GM21786 (cell line): Measurements from ENCODE around the gene LRRC26.

Experiments
- ATAC-seq: cut with Tn5 transposase; IDR thresholded peaks from one replicate; pipeline ENCODE4 v1.9.1; 2021; ENCODE audit not compliant: unreplicated experiment

Gene LRRC26

GRCh38 chr9:137169896-137170358 lies at the start of gene LRRC26:
TSS of gene LRRC26 (minus strand) at chr9:137170051. CDS start at chr9:137169943, 108 bp downstream.
- ATAC-seq: no peak

- no peak for ATAC-seq
Measured at GRCh38 chr9:137218754-137219271, 49.0 kb upstream of the LRRC26 start.

GRCh38 chr9:137218212-137218753 lies 48.4 kb upstream of the LRRC26 start:
- ATAC-seq: no peak

GRCh38 chr9:137217276-137218211 lies 47.7 kb upstream of the LRRC26 start:
- ATAC-seq: no peak

GRCh38 chr9:137216188-137216965 lies 46.5 kb upstream of the LRRC26 start:
- ATAC-seq: no peak

GRCh38 chr9:137215196-137215986 lies 45.5 kb upstream of the LRRC26 start:
- no peak for ATAC-seq

GRCh38 chr9:137214620-137215019 lies 44.8 kb upstream of the LRRC26 start:
- ATAC-seq: no peak

GRCh38 chr9:137213160-137214060 lies 43.6 kb upstream of the LRRC26 start:
- ATAC-seq: no peak

GRCh38 chr9:137212520-137212919 lies 42.7 kb upstream of the LRRC26 start:
- no peak for ATAC-seq

GRCh38 chr9:137211532-137211931 lies 41.7 kb upstream of the LRRC26 start:
- no peak for ATAC-seq

GRCh38 chr9:137206602-137207001 lies 36.8 kb upstream of the LRRC26 start:
- ATAC-seq: no peak

- no peak for ATAC-seq
Measured at GRCh38 chr9:137205126-137206069, 35.5 kb upstream of the LRRC26 start, which contains the start of the genes NDOR1 and TMEM203. TSS of gene NDOR1 (plus strand) at chr9:137205700. CDS start at chr9:137205778, 78 bp downstream. TSS of gene TMEM203 (minus strand) at chr9:137205648. CDS start at chr9:137205414, 234 bp downstream.

- no peak for ATAC-seq
Measured at GRCh38 chr9:137204731-137205125, 34.9 kb upstream of the LRRC26 start.

- no peak for ATAC-seq
Measured at GRCh38 chr9:137202966-137203365, 33.1 kb upstream of the LRRC26 start.

GRCh38 chr9:137201205-137201868 lies 31.5 kb upstream of the LRRC26 start:
- ATAC-seq: no peak

GRCh38 chr9:137200311-137201204 lies 30.7 kb upstream of the LRRC26 start, which contains the start of gene TPRN:
TSS of gene TPRN (minus strand) at chr9:137200741. CDS start at chr9:137200711, 30 bp downstream.
- ATAC-seq: peak; percentile 91
